BE2C (cell line): ENCODE data around the gene PIK3C2G.

Source experiments
- DNase-seq: peaks from one replicate; pipeline ENCODE4 v3.0.0-alpha.2; 2020
- H3K27me3 ChIP-seq: fragments of 250-450 bp; sonication (Bioruptor Pico); 2 replicates; pipeline ENCODE4 v1.5.1; 2020; ENCODE audit warnings: mild to moderate bottlenecking
- H3K36me3 ChIP-seq: fragments of 250-450 bp; sonication (Bioruptor Pico); 2 replicates; pipeline ENCODE4 v1.5.1; 2020; ENCODE audit warnings: mild to moderate bottlenecking
- H3K4me1 ChIP-seq: fragments of 250-450 bp; sonication (Bioruptor Pico); 2 replicates; pipeline ENCODE4 v1.5.1; 2020
- H3K4me3 ChIP-seq: 2 replicates; pipeline ENCODE4 v1.5.1; 2011; ENCODE audit warnings: low read depth, low read length
- H3K9me3 ChIP-seq: fragments of 250-450 bp; sonication (Bioruptor Pico); 2 replicates; pipeline ENCODE4 v1.5.1; 2020
- TF ChIP-seq, protein P1 (sequence below): IDR thresholded peaks from 2 replicates; pipeline ENCODE4 v1.5.1; 2012; ENCODE audit warnings: mild to moderate bottlenecking, low read depth, low read length

The PIK3C2G gene

GRCh38 chr12:18267427-18268099 lies 6.2 kb downstream of the PIK3C2G start:
- TF ChIP-seq, protein P1, sequence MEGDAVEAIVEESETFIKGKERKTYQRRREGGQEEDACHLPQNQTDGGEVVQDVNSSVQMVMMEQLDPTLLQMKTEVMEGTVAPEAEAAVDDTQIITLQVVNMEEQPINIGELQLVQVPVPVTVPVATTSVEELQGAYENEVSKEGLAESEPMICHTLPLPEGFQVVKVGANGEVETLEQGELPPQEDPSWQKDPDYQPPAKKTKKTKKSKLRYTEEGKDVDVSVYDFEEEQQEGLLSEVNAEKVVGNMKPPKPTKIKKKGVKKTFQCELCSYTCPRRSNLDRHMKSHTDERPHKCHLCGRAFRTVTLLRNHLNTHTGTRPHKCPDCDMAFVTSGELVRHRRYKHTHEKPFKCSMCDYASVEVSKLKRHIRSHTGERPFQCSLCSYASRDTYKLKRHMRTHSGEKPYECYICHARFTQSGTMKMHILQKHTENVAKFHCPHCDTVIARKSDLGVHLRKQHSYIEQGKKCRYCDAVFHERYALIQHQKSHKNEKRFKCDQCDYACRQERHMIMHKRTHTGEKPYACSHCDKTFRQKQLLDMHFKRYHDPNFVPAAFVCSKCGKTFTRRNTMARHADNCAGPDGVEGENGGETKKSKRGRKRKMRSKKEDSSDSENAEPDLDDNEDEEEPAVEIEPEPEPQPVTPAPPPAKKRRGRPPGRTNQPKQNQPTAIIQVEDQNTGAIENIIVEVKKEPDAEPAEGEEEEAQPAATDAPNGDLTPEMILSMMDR: no peak
- Histone ChIP-seq H3K36me3 (no peaks in the 10 kb centered on the region), H3K4me1 (no peaks in the 10 kb centered on the region), H3K27me3 (peaks cover 4% of the 10 kb centered on the region), H3K4me3 (no peak overlapping the region), H3K9me3 (no peaks in the 10 kb centered on the region)
- DNase-seq: no peak

GRCh38 chr12:18270958-18271460 lies 9.7 kb downstream of the PIK3C2G start:
- no peaks in the 10 kb centered on the region; the same call in 1 of the 2 replicates for H3K27me3 ChIP-seq
- TF ChIP-seq, protein P1: no peak

DNA sequence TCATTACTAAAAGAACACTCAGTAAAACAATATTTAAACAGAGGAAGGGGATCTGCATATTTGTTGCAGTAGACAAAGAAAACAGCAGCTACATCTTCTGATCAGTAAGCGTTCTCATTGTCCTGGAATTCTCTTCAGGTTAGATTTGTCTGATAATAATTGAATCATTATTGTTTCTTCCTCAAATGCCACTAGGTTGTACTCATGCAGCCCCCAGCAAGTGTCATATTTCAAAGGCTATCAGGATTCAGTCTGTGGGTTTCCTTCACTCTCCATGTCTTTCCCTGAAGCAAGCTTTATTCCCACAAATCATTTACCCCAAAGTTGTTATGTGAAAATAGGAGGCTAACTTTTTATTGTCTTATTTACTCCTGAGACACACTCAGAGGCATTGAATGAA lies 14.7 kb downstream of the PIK3C2G start:
- TF ChIP-seq, protein P1: no peak
- DNase-seq: no peak
- H3K4me3 ChIP-seq: no peak overlapping the region
- no peaks in the 10 kb centered on the region for H3K9me3 ChIP-seq
- no peaks in the 10 kb centered on the region for H3K4me1 ChIP-seq
- H3K27me3 ChIP-seq: no peaks in the 10 kb centered on the region; the same call in 1 of the 2 replicates
- H3K36me3 ChIP-seq: no peaks in the 10 kb centered on the region

More at GRCh38 chr12:18270958-18271460, 9.7 kb downstream of the PIK3C2G start:
- Histone ChIP-seq H3K36me3 (no peaks in the 10 kb centered on the region), H3K4me1 (no peaks in the 10 kb centered on the region), H3K9me3 (no peaks in the 10 kb centered on the region), H3K4me3 (no peak overlapping the region)
- no peak for DNase-seq

DNA sequence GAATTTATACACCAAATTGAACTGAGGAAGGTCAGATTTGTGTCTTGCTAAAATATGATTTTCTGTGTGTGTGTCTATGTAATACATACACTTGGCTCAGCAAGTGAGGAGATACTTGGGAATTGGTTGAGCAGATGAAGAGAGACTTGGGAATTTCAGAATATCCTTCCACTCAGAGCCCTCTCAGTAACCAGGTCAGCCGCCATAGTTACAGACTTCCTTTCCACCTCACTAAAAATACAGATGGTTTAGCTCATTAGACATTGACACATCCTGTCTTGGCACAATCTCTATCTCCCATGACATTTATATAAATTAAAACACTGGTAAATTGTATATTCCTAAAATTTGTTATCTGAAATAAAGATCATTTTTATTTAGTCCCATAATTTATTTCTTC lies 15.9 kb downstream of the PIK3C2G start:
- Histone ChIP-seq H3K4me1 (no peaks in the 10 kb centered on the region), H3K4me3 (no peak overlapping the region), H3K9me3 (no peaks in the 10 kb centered on the region), H3K27me3 (peaks cover 3% of the 10 kb centered on the region), H3K36me3 (no peaks in the 10 kb centered on the region)
- TF ChIP-seq, protein P1: no peak
- DNase-seq: no peak

DNA sequence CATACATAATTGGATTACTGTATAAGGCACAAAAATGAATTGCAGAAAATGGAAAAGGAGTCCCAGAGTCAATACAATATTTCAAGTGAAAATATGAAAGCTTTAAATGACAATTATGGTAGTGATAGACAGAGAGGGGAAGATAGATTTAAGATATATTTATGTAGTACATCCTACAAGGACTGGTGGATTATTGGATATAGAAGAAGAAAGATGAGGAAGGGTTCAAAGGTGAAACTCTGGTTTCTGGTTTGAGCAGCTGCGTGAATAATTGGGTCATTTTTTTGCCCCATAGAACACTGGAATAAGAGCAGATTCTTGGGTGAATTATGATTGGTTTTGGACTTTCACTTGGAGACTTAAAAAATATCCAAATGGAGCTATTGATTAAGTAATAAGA lies 19.4 kb downstream of the PIK3C2G start:
- TF ChIP-seq, protein P1: no peak

DNA sequence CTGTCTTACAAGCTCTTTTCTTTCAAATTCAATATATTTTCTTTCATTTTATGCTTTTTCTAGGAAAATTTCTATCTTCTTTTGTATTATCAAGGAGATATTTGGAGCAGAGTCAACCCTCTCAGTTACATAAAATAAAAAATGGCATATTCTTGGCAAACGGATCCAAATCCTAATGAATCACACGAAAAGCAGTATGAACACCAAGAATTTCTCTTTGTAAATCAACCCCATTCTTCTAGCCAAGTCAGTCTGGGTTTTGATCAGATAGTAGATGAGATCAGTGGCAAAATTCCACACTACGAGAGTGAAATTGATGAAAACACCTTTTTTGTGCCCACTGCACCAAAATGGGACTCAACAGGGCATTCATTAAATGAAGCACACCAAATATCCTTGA lies 20.6 kb downstream of the PIK3C2G start:
- H3K4me3 ChIP-seq: no peak overlapping the region
- TF ChIP-seq, protein P1: no peak
- H3K27me3 ChIP-seq: peaks cover 13% of the 10 kb centered on the region
- no peaks in the 10 kb centered on the region for H3K4me1 ChIP-seq
- H3K36me3 ChIP-seq: no peaks in the 10 kb centered on the region
- no peak for DNase-seq
- no peaks in the 10 kb centered on the region for H3K9me3 ChIP-seq

More for the DNA sequence above, 19.4 kb downstream of the PIK3C2G start:
- no peaks in the 10 kb centered on the region for H3K36me3 ChIP-seq
- H3K27me3 ChIP-seq: peaks cover 13% of the 10 kb centered on the region
- H3K9me3 ChIP-seq: no peaks in the 10 kb centered on the region
- H3K4me1 ChIP-seq: no peaks in the 10 kb centered on the region
- H3K4me3 ChIP-seq: no peak overlapping the region
- DNase-seq: no peak
